GM12864 (cell line): ENCODE results near the gene THUMPD3.
A peak's percentile ranks its signal among the peaks of the same experiment; 100 is the strongest.

Experiments used
- DNase-seq: peaks from one replicate; pipeline ENCODE4 v3.0.0-alpha.2; 2011; ENCODE audit warnings: low read depth
- H3K4me3 ChIP-seq: 2 replicates; pipeline ENCODE4 v1.5.1; 2011; ENCODE audit warnings: mild to moderate bottlenecking, low read depth, low read length, control low read depth
- TF ChIP-seq, protein P1 (sequence below): IDR thresholded peaks from 2 replicates; pipeline ENCODE4 v1.5.1; 2011; ENCODE audit warnings: low read depth, mild to moderate bottlenecking, moderate library complexity, low read length, control low read depth, inconsistent platforms; ENCODE audit errors: missing control alignments

The THUMPD3 gene

DNA sequence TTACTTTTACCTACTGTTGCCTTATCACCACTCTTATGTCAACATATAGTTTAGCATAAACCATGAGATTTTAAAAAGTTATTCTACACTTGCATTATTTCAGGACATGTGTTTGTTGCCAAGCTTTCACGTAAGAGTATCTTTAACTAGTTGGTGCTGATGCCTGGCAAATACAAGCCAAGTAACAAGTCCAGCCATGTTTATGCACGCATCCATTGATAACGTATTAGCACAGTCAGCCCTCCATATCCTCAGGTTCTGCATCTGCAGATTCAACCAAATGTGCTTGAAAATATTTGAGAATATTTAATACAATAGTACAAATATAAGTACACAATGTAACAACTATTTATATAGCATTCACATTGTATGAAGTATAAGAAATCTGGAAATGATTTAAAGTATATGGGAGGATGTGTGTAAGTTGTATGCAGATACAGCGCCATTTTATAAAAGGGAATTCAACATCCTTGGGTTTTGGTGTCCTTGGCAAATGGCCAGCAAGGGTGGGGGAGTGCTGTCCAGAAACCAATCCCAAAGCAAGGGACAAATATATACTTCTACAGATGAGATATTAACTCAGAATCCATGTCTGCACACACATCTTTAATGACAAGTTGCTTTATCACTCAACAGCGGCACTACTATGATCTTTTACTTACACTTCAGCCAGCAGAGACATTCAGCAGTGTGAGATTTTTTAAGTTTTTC is 25.9 kb downstream of the THUMPD3 start:
- no peak for DNase-seq
- TF ChIP-seq, protein P1, sequence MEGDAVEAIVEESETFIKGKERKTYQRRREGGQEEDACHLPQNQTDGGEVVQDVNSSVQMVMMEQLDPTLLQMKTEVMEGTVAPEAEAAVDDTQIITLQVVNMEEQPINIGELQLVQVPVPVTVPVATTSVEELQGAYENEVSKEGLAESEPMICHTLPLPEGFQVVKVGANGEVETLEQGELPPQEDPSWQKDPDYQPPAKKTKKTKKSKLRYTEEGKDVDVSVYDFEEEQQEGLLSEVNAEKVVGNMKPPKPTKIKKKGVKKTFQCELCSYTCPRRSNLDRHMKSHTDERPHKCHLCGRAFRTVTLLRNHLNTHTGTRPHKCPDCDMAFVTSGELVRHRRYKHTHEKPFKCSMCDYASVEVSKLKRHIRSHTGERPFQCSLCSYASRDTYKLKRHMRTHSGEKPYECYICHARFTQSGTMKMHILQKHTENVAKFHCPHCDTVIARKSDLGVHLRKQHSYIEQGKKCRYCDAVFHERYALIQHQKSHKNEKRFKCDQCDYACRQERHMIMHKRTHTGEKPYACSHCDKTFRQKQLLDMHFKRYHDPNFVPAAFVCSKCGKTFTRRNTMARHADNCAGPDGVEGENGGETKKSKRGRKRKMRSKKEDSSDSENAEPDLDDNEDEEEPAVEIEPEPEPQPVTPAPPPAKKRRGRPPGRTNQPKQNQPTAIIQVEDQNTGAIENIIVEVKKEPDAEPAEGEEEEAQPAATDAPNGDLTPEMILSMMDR, result no peak
- no peak overlapping the region for H3K4me3 ChIP-seq

DNA sequence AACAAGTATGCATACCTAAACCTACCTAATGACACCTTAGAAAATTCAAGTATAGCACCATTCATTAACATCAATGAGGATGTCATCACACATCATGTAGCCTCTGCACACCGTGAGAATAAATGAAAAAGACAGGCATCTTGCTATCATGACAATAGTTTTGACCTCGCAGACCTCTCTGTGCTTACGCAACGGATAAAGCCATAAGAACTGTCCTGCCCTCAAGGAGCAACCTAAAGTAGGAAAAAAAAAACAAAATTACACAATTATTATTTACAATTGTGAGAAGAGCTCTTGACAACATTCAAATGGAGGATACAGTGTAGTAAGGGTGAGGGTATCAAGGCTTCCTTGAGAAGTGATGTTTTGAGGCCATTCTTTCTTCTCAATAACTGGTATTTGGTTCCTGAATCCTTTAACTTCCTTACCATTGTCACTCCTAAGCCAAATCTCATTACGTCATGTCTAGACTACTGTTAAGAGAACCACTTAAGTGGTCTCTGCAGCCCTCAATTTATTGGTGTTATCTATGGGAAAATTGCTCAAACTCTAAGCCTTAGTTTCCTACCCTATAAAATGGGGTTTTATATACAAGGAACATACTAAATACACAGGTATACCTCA is 27.5 kb downstream of the THUMPD3 start:
- TF ChIP-seq, protein P1, result no peak
- H3K4me3 ChIP-seq, result no peak overlapping the region
- DNase-seq, result no peak

- DNase-seq, result no peak
- H3K4me3 ChIP-seq, result no peak overlapping the region
- TF ChIP-seq, protein P1, result no peak
Measured at GRCh38 chr3:9392041-9392440, 29.2 kb downstream of the THUMPD3 start.

DNA sequence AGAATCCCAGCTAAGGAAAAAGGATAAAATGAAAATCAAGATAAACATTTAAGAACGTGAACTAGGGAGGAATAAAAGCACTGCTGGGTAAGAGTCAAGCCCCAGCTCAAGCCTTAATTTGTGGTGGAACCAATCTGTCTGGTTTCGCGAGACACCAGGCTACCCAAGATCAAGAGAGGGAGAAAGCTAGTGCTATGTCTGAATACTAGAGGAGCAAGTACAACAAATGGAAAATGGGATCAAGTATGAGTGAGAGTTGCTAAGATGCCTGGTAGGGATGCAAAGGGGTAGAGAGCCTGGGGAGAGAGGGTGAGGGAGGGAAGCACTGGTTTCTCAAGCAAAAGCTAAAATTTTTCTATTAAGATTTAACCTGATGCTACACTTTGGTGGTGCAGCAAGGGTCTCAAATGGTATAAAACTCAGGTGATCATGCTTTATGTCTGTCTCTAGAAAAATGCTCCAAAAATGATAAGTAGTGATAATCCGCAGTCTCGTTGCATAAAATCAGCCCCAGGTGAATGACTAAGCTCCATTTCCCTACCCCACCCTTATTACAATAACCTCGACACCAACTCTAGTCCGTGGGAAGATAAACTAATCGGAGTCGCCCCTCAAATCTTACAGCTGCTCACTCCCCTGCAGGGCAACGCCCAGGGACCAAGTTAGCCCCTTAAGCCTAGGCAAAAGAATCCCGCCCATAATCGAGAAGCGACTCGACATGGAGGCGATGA is 32.9 kb downstream of the THUMPD3 start:
- TF ChIP-seq, protein P1, result no peak
- DNase-seq, result no peak

DNA sequence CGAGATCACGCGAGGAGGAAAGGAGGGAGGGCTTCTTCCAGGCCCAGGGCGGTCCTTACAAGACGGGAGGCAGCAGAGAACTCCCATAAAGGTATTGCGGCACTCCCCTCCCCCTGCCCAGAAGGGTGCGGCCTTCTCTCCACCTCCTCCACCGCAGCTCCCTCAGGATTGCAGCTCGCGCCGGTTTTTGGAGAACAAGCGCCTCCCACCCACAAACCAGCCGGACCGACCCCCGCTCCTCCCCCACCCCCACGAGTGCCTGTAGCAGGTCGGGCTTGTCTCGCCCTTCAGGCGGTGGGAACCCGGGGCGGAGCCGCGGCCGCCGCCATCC is 33.4 kb downstream of the THUMPD3 start:
- H3K4me3 ChIP-seq, result peak overlapping the region; percentile 73
- TF ChIP-seq, protein P1, result no peak
- peak; percentile 80 for DNase-seq

More for the DNA sequence above, 32.9 kb downstream of the THUMPD3 start:
- peak overlapping the region; percentile 73 for H3K4me3 ChIP-seq

GRCh38 chr3:9396632-9397331 is 33.9 kb downstream of the THUMPD3 start:
- peak; percentile 99 for DNase-seq
- peak overlapping the region; percentile 73 for H3K4me3 ChIP-seq
- TF ChIP-seq, protein P1, result no peak
